ENCODE data around the gene PNPLA7. TPM values are rescaled to one million over a fixed set of nuclear protein-coding genes. Genes with fewer than 3 reads are reported as not detected.

The PNPLA7 gene
- total RNA-seq, 4 donors from 2014 or later, result 10.1 to 23.6 (median 11.6) TPM

DNA sequence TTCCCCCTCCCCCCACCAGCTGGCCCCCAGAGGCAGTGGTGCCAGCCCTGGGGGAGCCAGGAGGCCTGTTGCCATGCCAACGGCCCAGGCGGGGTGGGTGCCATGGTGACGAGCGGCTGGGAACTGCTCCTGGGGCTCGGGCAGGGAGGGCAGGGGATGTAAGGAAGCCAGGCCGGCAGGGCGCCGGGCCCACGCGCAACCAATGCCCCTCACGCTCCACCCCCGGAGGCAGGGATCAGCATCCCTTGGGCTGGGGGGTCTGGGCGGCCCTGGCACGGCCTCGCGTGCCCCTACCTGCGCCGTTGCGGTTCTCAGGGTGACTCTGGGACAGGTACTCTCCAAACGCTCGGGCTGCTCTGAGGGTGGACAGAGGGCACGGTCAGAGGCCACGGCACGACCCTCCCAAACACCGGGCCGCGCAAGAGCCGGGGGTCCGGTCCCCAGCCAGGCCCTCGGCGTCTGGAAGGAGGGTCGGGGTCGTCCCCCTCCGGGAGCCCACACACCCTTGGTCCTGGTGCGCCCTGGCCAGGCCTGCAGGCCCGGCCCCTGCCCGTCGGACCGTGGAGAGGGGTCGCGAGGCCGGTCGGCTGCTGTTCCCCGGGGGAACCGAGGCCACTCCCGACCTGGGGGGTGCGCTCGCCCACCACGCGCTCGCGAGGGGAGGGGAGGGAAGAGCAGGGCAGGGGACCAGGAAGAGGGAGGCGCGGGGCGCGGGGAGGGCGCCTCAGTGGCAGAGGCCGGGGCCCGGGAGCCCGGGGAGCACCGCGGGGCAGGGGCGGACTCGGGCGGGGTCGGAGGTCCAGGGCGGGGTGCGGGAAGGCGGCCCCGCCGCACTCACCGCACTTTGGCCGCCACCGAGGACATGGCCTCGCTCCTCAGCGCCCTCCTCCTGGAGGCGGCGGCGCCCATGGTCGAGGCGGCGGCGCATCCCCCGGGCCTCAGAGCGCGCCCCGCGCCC lies 91.7 kb downstream of the PNPLA7 start:
- no peak for DNase-seq
- Histone ChIP-seq H3K27me3 (no peaks in the 10 kb centered on the region), H3K27ac (peak overlapping the region in 2 of 3 donors; percentile 32 to 63), H3K36me3 (no peaks in the 10 kb centered on the region), H3K9me3 (no peaks in the 10 kb centered on the region), H3K4me1 (peaks cover 21 to 42% of the 10 kb centered on the region in 2 donors), H3K4me3 (replicated peaks in 1 of 3) (peak overlapping the region in 2 of 3 donors; percentile 32 to 63)
- intact Hi-C loops (cut with DNase I), result no loop called here
- TF ChIP-seq POLR2A (IDR thresholded peaks at IDR 0.05), result no peak
- TF ChIP-seq, protein P1, sequence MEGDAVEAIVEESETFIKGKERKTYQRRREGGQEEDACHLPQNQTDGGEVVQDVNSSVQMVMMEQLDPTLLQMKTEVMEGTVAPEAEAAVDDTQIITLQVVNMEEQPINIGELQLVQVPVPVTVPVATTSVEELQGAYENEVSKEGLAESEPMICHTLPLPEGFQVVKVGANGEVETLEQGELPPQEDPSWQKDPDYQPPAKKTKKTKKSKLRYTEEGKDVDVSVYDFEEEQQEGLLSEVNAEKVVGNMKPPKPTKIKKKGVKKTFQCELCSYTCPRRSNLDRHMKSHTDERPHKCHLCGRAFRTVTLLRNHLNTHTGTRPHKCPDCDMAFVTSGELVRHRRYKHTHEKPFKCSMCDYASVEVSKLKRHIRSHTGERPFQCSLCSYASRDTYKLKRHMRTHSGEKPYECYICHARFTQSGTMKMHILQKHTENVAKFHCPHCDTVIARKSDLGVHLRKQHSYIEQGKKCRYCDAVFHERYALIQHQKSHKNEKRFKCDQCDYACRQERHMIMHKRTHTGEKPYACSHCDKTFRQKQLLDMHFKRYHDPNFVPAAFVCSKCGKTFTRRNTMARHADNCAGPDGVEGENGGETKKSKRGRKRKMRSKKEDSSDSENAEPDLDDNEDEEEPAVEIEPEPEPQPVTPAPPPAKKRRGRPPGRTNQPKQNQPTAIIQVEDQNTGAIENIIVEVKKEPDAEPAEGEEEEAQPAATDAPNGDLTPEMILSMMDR (IDR thresholded peaks at IDR 0.05), result no peak
- WGBS, 2 donors, result 0% methylated on average over 1 of the region's 88 CpGs; no CpG with 5 or more reads in 1 of the 2 donors

DNA sequence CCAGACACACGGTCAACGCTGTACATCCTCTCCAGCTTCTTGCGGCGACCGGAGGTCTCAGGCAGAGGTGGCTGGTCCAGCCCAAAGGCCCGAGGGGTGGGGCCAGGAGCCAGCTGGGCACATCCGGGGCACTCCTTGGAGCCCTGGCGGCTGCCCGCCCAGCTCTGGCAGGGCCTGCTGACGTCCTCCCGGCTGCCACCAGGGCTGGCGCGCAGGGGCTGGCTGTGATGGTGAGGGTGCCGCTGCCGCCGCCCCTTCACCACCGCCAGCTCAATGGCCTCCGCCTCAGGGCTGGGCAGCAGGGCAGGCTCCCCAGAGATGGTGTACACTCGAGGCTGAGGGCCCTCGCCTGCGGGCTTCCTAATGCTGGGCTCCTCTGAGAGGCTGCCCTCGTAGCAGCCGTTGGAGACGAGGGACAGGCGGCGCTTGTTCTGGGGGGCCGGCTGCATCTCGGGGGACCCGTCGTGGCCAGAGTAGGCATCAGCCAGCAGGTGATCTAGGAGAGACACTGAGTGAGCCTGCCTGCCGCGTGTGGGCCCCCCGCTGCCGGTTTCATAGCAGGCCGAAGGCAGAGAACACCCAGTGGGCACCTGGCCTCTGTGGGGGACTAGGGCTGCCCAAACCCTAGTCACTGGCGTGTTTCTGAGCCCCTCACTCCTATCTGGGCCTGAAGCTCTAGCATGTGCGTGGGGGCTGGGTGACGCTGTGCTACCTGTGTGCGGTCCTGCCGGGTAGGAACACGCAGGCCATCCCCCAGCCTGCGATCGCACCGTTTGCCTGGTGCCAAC lies 92.6 kb downstream of the PNPLA7 start:
- H3K4me1 ChIP-seq, result peaks cover 21 to 43% of the 10 kb centered on the region in 2 donors
- 95 to 100% methylated on average over 5 to 11 of the region's 44 CpGs for WGBS, 2 donors
- intact Hi-C loops (cut with DNase I), result no loop called here

DNA sequence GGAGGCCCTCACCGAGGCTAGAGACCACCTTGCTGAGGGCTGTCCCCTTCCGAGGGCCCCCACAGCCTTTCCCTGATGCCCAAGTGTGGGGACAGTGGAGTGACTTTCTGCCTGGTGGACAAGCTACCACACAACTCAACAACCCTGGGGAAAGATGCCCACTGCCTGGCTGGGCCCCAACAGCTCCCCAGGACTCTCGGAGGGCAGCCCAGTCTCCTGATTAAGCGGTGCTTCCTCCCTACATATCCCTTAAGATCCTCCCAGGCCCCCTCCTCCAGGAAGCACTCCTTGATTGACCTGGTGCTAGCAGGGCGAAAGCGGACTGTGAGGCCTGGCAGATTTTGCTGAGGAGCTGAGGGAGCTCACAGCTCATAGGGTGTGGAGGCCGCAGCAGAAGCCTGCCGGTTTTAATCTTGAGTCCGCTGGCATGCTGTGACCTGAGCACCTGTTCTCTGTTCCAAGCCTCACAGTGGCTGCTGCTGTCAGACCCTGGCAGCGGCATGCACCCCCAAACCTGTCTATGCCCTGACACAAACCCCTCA lies 93.3 kb downstream of the PNPLA7 start:
- Histone ChIP-seq H3K27ac (peak overlapping the region in 2 of 3 donors; percentile 23 to 40), H3K9me3 (no peaks in the 10 kb centered on the region), H3K36me3 (no peaks in the 10 kb centered on the region), H3K4me3 (replicated peaks in 1 of 3) (no peak overlapping the region), H3K4me1 (peaks cover 21 to 43% of the 10 kb centered on the region in 2 donors), H3K27me3 (no peaks in the 10 kb centered on the region)
- no peak for DNase-seq
- TF ChIP-seq POLR2A (IDR thresholded peaks at IDR 0.05), result no peak
- TF ChIP-seq, protein P1 (IDR thresholded peaks at IDR 0.05), result no peak
- intact Hi-C loops (cut with DNase I), result no loop called here
- 96 to 100% methylated on average over 9 to 10 of the region's 10 CpGs for WGBS, 2 donors

More for the DNA sequence above, 92.6 kb downstream of the PNPLA7 start:
- no peaks in the 10 kb centered on the region for H3K9me3 ChIP-seq
- no peak overlapping the region for H3K4me3 ChIP-seq (replicated peaks in 1 of 3)
- TF ChIP-seq, protein P1 (IDR thresholded peaks at IDR 0.05), result no peak
- TF ChIP-seq POLR2A (IDR thresholded peaks at IDR 0.05), result no peak
- DNase-seq, result no peak
- H3K36me3 ChIP-seq, result no peaks in the 10 kb centered on the region
- peak overlapping the region in 2 of 3 donors; percentile 23 to 63 for H3K27ac ChIP-seq
- no peaks in the 10 kb centered on the region for H3K27me3 ChIP-seq

DNA sequence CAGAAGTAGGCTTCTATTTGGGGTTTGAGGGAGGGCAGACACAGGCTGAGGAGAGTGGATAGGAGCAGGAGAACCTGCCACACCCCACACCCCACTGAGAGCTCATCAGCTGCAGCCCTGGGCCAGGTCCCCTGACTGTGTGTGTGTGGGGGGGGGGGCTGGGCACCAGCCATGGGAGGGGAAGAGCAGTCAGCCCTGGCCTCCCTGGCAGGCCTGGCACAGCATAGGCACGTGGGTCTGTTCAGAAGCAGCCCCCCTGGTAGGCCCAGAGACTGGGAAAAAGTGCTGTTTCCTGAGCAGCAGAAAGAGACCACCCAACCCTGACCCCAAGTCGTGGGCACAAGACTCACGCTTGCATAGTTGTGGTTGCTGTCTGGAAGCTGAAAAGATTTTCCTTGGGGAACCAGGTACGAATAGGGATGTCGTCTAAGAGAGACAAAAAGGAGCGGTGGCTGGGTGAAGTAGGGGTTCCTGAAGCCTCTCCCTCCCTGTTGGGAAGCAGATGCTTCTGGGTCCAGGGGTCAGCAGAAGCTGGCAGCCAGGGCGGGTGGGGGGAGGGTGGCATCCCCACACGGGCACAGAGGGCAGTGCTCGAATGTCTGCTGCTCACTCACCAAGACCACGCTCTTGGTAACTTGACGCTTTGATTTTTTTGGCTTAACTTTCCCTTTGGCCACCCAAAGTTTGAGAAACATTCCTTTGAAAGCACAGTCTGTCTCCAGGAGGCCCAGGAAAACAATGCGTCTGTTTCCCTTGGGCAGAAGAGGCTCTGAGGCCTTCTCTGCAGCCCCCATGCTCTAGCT lies 93.9 kb downstream of the PNPLA7 start:
- Histone ChIP-seq H3K4me1 (peaks cover 21 to 43% of the 10 kb centered on the region in 2 donors), H3K27me3 (no peaks in the 10 kb centered on the region), H3K27ac (peak overlapping the region in 1 of 3 donors; percentile 40), H3K36me3 (no peaks in the 10 kb centered on the region), H3K9me3 (no peaks in the 10 kb centered on the region), H3K4me3 (replicated peaks in 1 of 3) (no peak overlapping the region)
- TF ChIP-seq, protein P1 (IDR thresholded peaks at IDR 0.05), result no peak
- no peak for TF ChIP-seq POLR2A (IDR thresholded peaks at IDR 0.05)
- DNase-seq, result no peak
- WGBS, 2 donors, result 84 to 90% methylated on average over 11 to 12 of the region's 12 CpGs
- intact Hi-C loops (cut with DNase I), result no loop called here

Data from thyroid gland (tissue), 4 donors.